Kidney (tissue), 14 donors: ENCODE measurements around the gene SH2D5. TPM values are rescaled to one million over a fixed set of nuclear protein-coding genes. Genes with fewer than 3 reads are reported as not detected.

Source experiments
- DNase-seq, 5 donors: peaks; one replicate each; pipeline ENCODE4 v3.0.0-alpha.2; 2013 to 2020
- FAIRE-seq: peaks from 2 replicates; lab custom pipeline; 2012; peaks lifted over from hg19 to GRCh38; lab: Jason Lieb, UNC
- H3K27ac ChIP-seq, 2 donors: one replicate each; pipeline ENCODE4 v1.7.0; 2013; ENCODE audit warnings: low read depth in 2 of 2, low read length in 2 of 2, inconsistent platforms in 1 of 2
- H3K27me3 ChIP-seq: one replicate; pipeline ENCODE4 v1.7.1; 2013; ENCODE audit warnings: low read length, inconsistent platforms; ENCODE audit not compliant: control insufficient read depth, insufficient read depth
- H3K36me3 ChIP-seq, 3 donors: one replicate each; pipeline versions ENCODE4 v1.7.0 to v1.7.1; 2013; ENCODE audit warnings: low read length in 3 of 3, control low read depth in 1 of 3, inconsistent platforms in 1 of 3; ENCODE audit not compliant: insufficient read depth in 3 of 3, control insufficient read depth in 2 of 3
- H3K4me1 ChIP-seq, 3 donors: one replicate each; pipeline versions ENCODE4 v1.7.0 to v1.7.1; 2013; ENCODE audit warnings: low read length in 3 of 3, inconsistent platforms in 1 of 3, low read depth in 1 of 3; ENCODE audit not compliant: control insufficient read depth in 2 of 3, insufficient read depth in 2 of 3
- H3K4me3 ChIP-seq, 3 donors: one replicate each; pipeline versions ENCODE4 v1.7.0 to v1.8.1; 2013; ENCODE audit warnings: low read length in 3 of 3, control low read depth in 1 of 3, inconsistent platforms in 1 of 3
- H3K9ac ChIP-seq, 3 donors: one replicate each; pipeline versions ENCODE4 v1.7.0 to v1.7.1; 2013; ENCODE audit warnings: low read length in 3 of 3, control low read depth in 1 of 3, inconsistent platforms in 1 of 3
- H3K9me3 ChIP-seq, 3 donors: one replicate each; pipeline versions ENCODE4 v1.7.0 to v1.7.1; 2013; ENCODE audit warnings: low read length in 3 of 3, control low read depth in 1 of 3, inconsistent platforms in 1 of 3; ENCODE audit not compliant: control insufficient read depth in 2 of 3, insufficient read depth in 1 of 3
- intact Hi-C: fragments of 100-400 bp; cut with DNase I; formaldehyde crosslinking; loops from one replicate; pipeline ENCODE4 v1.11.1; 2022
- polyA plus RNA-seq: library from polyadenylated mRNA; stranded (reverse); fragments of 350-450 nt; fragmentation: Illumina TruSeq; extraction: RNeasy Lipid Tissue Mini Kit (QIAGEN cat#74804); gene quantifications from one replicate; pipeline ENCODE4 v1.2.3, GENCODE V29; 2014; ENCODE audit warnings: low read depth, low replicate concordance; ENCODE audit not compliant: insufficient read depth
- total RNA-seq: library from RNA; stranded (reverse); fragmentation: NEBNext Ultra II Directional; extraction: Animal tissue kit (Norgen Biotek cat#: 25700); gene quantifications from one replicate; pipeline ENCODE4 v1.2.1, GENCODE V29; 2021
- TF ChIP-seq, protein P1 (sequence below): IDR thresholded peaks from 3 replicates; pipeline ENCODE4 v1.5.1; 2012; ENCODE audit warnings: mild to moderate bottlenecking, moderate library complexity, borderline replicate concordance; ENCODE audit not compliant: insufficient read depth; ENCODE audit errors: extremely low read depth
- donor health status: control.
- donor health status: control.
- donor health status: control.
- donor health status: control.
- donor health status: control.
- donor health status: DM: yes; HTN: yes; CAD: no.
- donor health status: Normal renal cell carcinoma (clear cell type).

SH2D5 gene
- total and polyA plus RNA-seq, 2 donors from 2014 or later = 0.19 to 0.57 TPM

DNA sequence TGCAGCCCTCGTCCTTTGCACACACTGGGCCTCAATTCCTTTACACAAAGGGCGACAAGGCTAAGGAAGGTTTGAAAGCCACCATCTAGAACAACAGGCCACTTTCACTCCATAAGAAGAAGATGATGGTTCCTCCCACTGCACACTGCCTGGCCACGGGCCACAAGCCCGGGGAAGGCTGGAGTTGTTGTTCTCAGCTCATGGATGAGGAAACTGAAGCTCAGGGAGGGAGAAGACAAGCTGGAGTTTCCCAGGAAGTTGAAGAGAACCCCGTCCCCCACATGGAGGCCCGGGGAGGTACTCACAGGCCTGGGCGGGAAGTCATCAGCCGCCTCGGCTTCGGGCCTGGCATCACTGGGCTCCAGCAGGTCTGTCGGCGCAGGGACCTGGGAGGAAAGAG lies 46.8 kb downstream of the SH2D5 start:
- Histone ChIP-seq H3K4me1 (peaks cover 0 to 3% (median 0%) of the 10 kb centered on the region in 3 donors), H3K9me3 (no peaks in the 10 kb centered on the region), H3K27ac (peak overlapping the region; percentile 76 to 88), H3K4me3 (no peak overlapping the region), H3K27me3 (no peaks in the 10 kb centered on the region), H3K36me3 (no peaks in the 10 kb centered on the region), H3K9ac (no peak overlapping the region)
- no peak for DNase-seq
- FAIRE-seq = no peak
- intact Hi-C loops = no loop called here
- TF ChIP-seq, protein P1, sequence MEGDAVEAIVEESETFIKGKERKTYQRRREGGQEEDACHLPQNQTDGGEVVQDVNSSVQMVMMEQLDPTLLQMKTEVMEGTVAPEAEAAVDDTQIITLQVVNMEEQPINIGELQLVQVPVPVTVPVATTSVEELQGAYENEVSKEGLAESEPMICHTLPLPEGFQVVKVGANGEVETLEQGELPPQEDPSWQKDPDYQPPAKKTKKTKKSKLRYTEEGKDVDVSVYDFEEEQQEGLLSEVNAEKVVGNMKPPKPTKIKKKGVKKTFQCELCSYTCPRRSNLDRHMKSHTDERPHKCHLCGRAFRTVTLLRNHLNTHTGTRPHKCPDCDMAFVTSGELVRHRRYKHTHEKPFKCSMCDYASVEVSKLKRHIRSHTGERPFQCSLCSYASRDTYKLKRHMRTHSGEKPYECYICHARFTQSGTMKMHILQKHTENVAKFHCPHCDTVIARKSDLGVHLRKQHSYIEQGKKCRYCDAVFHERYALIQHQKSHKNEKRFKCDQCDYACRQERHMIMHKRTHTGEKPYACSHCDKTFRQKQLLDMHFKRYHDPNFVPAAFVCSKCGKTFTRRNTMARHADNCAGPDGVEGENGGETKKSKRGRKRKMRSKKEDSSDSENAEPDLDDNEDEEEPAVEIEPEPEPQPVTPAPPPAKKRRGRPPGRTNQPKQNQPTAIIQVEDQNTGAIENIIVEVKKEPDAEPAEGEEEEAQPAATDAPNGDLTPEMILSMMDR = no peak

DNA sequence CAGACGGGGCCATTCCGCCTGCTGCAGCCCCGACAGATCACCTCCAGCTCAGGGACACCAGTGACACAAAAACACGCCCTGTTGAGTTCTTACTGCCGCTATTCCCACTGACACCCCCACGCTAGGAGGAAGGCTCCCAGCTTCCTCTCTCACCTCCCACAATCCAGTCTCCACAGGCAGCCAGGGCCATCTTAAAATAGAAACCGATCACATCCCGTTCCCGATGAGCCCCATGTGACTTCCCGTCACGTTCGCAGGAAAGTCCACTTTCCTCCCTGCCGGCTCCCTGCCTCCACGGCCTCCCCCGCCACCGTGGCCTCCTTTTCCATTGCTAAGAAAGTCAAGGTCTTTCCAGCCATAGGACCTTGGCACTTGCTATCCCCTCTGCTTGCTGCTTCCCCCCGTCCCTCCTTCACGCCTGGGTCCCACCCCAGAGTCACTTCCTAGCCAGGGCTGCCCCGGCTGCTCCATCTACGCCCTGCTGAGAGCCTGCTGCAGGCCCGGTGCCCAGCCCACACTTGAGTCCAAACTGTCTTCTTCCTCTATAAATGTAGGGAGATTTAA lies 47.3 kb downstream of the SH2D5 start:
- Histone ChIP-seq H3K4me3 (peak overlapping the region in 1 of 3 donors; percentile 55), H3K9me3 (no peaks in the 10 kb centered on the region), H3K36me3 (no peaks in the 10 kb centered on the region), H3K27me3 (no peaks in the 10 kb centered on the region), H3K27ac (peak overlapping the region; percentile 76 to 88), H3K4me1 (peaks cover 0 to 3% (median 0%) of the 10 kb centered on the region in 3 donors), H3K9ac (peak overlapping the region in 1 of 3 donors; percentile 40)
- TF ChIP-seq, protein P1 = no peak
- DNase-seq (peak in 2 of 5 donors; percentile 46 to 81), FAIRE-seq (no peak)
- intact Hi-C loops = no loop called here

DNA sequence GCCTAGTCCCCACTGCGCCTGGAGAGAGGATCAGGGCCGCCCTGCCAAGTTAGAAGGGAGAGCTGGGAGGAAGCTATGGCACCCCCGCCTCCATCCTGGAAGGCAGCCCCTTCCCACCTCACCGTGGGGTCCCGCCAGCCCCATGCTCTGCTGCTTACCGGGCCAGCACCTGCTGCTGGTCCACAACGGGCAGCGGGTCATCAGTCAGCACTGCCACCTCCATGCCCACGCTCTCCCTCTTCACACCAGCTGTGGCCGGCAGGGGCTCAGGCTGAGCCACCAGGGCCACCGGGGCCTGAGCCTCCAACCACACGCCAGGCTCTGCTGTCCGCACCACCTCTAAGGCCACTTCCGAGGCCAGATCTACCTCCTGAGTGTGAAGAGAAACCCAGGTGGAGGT lies 47.9 kb downstream of the SH2D5 start:
- no peaks in the 10 kb centered on the region for H3K27me3 ChIP-seq
- peak overlapping the region in 1 of 3 donors; percentile 55 for H3K4me3 ChIP-seq
- H3K27ac ChIP-seq = peak overlapping the region; percentile 76 to 88
- TF ChIP-seq, protein P1 = no peak
- FAIRE-seq (no peak), DNase-seq (no peak)
- H3K9ac ChIP-seq = peak overlapping the region in 2 of 3 donors; percentile 40 to 48
- intact Hi-C loops = no loop called here
- peaks cover 0 to 3% (median 0%) of the 10 kb centered on the region in 3 donors for H3K4me1 ChIP-seq
- no peaks in the 10 kb centered on the region for H3K9me3 ChIP-seq
- no peaks in the 10 kb centered on the region for H3K36me3 ChIP-seq
